SIG-M5 treated with dmso at 0.1 percent for 504 hours (cell line): ENCODE data around the gene CCDC137.
A peak's percentile ranks its signal among the peaks of the same experiment; 100 is the strongest.

Experiments used
- DNase-seq: peaks from one replicate; lab custom pipeline; 2025; ENCODE audit not compliant: unreplicated experiment; lab: John Stamatoyannopoulos, UW

Gene CCDC137

DNA sequence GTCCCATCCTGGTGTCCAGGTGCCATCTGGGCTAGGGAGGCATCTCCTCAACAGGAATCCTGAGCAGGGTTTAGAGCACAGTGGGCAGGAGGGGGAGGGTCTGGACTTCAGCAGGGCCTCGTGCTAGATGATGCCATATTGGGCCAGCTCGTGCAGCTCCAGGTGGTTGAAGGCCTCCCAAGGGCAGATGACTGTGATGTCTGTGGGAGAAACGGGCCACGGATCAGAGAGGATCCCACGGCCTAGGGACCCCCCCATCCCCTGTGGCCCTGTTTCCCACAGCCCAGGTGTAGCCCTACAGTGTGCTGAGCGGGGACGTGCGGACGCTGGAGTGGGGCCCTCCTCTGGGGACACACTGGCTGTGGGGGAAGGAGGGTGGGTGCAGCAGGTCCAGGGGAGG, 15.6 kb upstream of the CCDC137 start:
- DNase-seq = no peak

DNA sequence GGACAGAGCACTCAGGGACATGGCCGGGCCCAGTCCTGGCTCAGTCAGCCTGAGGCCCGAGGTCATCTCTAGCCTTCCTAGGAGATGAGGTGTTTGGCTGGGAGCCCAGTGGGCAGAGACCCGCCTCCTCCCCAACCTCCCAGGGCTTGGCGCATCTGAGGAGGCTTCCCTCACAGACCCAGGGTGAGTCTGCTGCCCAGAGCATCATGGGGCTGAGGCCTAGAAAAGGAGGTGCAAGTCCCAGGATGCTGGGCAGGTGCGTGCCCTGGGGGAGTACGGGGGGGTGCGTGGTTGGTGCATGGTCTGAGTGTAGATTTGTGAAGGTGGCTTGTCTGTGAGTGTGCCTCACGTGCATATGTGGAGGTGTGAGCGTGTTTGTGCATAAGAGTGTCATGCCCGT, 14.8 kb upstream of the CCDC137 start:
- DNase-seq = no peak

DNA sequence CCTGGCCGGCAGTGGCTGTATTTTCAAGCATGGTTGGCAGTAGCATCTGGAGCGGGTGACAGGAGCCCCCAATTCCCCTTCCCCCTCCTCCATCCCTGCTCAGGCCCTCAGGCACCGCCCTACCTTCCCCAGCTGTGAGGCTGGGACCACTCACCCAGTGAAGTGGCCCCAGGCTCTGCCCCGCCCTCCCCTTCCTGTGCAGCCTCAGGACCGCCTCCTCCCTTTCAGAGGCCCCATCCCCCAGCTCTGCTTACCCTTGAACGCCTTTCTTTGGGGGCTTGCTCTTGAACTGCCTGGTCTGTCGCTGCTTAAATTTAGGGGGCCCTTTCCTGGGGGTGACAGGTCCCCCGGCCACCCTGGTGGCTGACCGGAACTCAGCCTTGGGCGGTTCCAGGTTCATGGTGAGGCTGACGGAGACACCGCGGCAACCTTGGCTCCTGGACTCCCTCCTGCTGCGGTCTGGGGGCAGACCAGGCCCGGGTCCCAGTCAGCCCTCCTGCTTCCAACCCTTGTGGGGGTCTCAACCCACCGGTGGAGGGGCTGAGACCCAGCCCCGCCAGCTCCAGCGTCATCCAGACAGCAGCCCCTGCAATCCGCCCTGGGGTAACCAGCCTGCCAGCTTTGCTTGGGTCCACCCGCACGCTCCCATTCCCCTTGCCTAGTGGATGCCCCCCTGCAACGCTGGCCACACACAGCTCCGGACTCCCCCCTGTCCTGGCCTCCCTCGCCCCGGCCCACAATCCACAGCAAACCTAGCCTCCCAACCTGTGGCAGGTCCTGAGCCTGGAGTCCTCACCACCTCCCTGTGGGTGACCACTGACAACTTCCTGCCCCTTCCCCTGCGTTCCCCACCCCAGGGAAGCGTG, 13.4 kb upstream of the CCDC137 start:
- no peak for DNase-seq

DNA sequence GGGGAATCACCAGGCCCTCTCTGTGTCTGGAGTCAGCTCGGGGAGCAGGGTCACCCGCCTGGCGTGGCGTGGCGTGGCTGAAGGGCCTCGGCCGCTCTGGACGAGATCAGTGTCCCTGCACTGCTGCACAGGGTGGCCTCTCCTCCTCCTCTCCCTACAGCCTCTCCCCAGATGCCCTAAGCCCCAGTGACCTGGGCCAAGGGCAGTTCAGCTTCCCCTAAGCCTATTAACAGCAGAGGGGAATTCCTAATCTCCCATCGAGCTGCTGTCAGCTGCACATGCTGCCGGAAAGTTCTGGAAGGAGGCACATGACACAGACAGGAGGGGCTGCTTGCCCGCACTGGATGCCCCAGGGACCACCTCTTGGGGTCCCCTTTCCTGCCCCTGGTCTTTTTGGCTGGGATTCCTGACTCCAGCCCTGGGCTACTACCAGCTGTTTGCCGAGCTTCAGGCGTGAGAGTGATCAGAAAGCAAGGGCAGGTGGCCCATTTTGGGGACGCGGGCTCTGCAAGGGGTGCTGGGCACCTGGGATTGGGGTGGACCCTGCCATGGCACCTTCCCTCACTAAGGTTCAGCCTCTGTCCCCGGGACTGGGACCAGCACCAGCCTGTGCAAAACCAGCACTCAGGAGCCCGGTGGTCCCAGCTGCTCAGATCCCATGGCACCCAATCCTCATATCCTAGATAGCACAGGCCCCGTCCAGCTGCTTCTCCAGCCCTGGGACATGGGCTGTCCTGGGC, 11.0 kb upstream of the CCDC137 start:
- no peak for DNase-seq

GRCh38 chr17:81656118-81656743, 10.3 kb upstream of the CCDC137 start, which contains the start of gene PDE6G:
Gene PDE6G (minus strand): TSS chr17:81656542. CDS start chr17:81653305, 3,237 bp downstream.
- no peak for DNase-seq

DNA sequence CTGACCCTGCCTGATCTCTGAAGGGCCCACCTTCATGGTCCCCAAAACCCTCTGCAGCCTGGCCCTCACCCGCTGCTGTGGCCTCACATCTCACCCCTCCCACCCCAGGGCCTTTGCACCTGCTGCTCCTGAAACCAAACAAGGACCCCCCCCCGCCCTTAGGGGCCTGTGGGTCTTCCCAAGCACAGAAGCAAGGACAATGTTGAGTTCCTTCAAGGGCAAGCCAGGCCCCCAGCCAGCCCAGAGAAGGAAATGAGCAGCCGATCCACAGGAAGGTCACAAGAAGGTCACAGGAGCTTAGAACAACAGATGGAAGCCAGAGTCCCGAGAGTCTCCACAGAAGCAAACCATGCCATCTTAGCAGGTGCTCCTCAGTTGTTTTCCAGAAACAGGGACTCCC, 9.7 kb upstream of the CCDC137 start:
- no peak for DNase-seq

DNA sequence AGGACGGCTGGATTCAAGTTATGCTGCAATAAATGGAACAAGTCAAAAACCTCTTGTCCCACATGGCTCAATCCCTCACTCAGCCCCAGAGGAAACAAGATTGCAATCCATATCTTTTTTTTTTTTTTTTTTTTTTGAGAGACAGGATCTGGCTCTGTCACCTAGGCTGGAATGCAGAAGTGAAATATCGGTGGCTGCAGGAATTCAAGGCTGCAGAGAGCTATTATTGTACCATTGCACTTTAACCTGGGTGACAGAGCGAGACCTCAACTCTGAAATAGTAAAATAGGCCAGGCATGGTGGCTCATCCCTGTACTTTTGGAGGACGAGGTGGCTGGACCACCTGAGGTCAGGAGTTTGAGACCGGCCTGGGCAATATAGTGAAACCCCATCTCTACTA, 7.5 kb upstream of the CCDC137 start:
- DNase-seq = peak; percentile 17

- no peak for DNase-seq
Measured at GRCh38 chr17:81660441-81660840, 6.1 kb upstream of the CCDC137 start.

DNA sequence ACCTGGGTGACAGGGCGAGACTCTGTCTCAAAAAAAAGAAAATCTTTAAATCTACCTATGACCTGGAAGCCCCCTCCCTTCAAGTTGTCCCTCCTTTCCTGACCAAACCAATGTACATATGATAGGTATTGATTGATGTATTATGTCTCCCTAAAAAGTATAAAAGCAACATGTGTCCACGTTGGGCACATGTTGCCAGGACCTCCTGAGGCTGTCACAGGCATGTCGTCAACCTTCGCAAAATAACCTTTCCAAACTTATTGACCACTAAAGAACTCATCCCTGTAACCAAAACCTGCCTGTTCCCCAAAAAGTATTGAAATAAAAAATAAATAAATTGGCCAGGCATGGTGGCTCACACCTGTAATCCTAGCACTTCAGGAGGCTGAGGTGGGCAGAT, 4.5 kb upstream of the CCDC137 start:
- no peak for DNase-seq

DNA sequence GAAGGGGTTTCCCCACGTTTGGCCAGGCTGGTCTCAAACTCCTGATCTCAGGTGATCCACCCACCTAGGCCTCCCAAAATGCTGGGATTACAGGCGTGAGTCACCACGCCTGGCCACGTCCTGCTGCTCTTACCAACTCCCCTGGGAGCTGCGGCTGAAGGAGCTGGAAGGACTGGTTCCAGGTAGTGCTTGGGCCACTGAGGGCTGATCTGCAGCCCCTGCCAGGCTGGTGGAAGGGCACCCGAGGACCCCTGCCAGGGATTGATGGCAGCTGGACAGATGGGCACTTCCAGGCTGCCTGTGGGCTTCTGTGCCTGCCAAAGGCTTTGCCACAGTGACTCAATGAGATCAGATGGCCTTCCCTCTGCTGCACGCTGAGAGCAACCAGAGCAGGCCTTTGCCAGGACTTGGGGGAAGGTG, 2.5 kb upstream of the CCDC137 start:
- DNase-seq = no peak

- DNase-seq = peak; percentile 75
Measured at GRCh38 chr17:81665205-81666091, 1.1 kb upstream of the CCDC137 start.

- DNase-seq = peak; percentile 25
Measured at GRCh38 chr17:81666092-81666341, 520 bp upstream of the CCDC137 start.

- DNase-seq = peak; percentile 67
Measured at GRCh38 chr17:81667754-81668153, 1.2 kb downstream of the CCDC137 start.

- no peak for DNase-seq
Measured at GRCh38 chr17:81672504-81672903, 6.0 kb downstream of the CCDC137 start.

DNA sequence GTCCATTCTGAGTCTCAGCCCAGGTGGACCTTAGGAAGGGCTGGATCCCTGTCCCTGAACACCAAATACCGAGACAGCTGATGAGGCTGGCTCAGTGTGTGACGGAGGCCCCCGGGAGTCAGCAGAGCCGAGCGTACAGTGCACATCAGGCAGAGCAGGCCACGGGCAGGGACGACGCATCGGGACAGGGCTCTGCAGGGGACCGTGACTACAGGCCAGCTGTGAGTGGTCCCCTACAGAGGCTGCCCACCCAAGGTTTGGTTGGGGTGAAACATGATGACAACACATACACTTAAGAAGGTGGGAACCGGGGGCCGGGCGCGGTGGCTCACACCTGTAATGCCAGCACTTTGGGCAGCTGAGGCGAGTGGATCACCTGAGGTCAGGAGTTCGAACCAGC, 6.4 kb downstream of the CCDC137 start:
- no peak for DNase-seq

- no peak for DNase-seq
Measured at GRCh38 chr17:81673561-81674258, 7.2 kb downstream of the CCDC137 start.

DNA sequence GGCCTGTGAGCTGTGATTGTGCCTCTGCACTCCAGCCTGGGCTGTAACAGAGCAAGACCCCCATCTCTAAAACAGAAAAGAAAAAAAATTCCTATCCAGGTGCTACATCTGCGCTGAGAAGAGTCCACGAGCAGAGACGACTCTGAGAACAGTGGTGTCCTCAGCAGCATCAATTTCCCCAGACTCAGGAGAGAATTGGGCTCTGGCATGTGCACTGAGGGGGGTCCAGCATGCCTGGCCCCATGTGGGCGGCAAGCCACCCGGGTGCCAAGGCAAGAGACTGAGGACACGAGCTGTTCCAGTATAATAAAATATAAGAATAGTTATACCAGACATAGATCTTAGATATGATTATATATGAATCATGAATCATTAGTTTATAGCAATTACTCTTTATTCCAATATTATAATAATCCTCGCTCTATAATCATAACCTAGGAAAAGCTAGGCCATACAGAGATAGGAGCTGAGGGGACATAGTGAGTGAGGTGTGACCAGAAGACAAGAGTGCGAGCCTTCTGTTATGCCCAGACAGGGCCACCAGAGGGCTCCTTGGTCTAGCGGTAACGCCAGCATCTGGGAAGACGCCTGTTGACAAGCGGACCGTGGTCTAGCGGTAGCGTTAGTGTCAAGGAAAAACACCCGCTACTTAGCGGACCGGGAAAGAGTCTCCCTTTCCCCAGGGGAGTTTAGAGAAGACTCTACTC, 9.1 kb downstream of the CCDC137 start:
- DNase-seq = peak; percentile 38

DNA sequence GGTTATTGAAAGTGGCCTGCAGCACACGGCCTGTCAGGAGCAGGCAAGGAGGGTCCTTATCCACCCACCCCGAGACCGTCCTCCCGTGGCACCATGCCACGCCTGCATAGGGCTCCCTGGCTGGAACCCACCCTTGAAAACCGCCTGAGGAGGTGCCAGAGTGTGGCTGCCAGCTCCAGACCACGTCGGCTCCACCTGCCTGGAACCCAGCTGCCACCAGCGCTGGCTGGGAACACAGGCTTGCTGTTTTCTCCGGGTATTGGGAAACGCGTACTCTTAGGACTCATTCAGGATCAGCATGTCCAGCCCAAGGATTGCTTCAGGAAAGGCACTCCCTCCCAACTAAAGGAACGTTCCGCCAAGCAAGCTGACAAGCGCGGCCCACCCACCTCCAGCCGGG, 10.4 kb downstream of the CCDC137 start:
- DNase-seq = no peak

GRCh38 chr17:81680150-81680549, 13.6 kb downstream of the CCDC137 start:
- no peak for DNase-seq

DNA sequence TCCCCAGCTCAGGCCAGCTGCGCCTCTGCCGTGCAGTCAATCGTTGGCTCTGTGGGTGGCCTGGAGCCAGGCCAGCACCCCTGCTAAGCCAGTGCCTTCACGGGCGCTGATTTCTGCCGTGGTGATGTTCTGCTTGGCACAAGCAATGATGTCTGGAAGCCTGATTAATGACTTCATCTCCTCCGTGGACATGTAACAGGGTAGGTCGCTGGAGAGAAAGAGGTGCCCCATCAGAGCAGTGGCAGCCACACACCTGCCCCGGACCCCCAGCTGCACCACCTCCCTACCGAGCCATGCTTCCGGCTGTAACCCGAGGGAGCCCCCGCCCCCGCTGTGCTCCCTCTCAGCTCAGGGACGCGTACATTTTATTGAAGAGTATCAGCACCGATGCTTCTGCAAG, 15.1 kb downstream of the CCDC137 start:
- no peak for DNase-seq
